Left lobe of liver (tissue), 2 donors: Measurements from ENCODE around the gene SLAMF7. TPM values are rescaled to one million over a fixed set of nuclear protein-coding genes. Genes with fewer than 3 reads are reported as not detected.

Experiments
- ATAC-seq: fragments of 200-7000 bp; cut with Tn5 transposase; one replicate; pipeline ENCODE4 v1.9.1; 2020; ENCODE audit warnings: mild to moderate bottlenecking, moderate library complexity
- DNase-seq: peaks from one replicate; pipeline ENCODE4 v3.0.0-alpha.2; 2020; ENCODE audit warnings: low spot score
- total RNA-seq: library from RNA; stranded (reverse); gene quantifications from one replicate; pipeline ENCODE4 v1.2.1, GENCODE V29; 2021
- donor health status: DM: no; HTN: no; CAD: no; lungs with moderate emphysema.
- donor health status: DM: no; HTN: yes; CAD: no.

SLAMF7 gene
- total RNA-seq, 1 donor from 2014 or later, result 0.68 TPM

- ATAC-seq (no peak), DNase-seq (no peak)
Measured at GRCh38 chr1:160744852-160745520, 5.9 kb downstream of the SLAMF7 start.

DNA sequence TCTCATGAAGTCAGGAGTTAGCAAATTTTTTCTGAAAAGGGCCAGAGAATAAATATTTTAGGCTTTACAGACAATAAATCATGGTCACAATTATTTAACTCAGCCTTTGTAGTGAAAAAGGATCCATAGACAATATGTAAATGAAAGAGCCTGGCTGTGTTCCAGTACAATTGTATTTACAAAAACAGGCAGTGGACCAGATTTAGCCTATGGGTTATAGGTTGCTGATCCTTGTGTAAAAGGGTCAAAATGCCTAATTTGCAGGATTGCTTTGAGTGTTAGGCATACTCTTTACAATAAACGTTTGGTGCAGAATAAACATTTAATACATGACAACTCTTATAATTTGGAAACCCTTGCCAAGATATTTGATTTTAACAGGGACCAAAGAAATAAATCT, 6.5 kb downstream of the SLAMF7 start:
- DNase-seq (no peak), ATAC-seq (no peak)

DNA sequence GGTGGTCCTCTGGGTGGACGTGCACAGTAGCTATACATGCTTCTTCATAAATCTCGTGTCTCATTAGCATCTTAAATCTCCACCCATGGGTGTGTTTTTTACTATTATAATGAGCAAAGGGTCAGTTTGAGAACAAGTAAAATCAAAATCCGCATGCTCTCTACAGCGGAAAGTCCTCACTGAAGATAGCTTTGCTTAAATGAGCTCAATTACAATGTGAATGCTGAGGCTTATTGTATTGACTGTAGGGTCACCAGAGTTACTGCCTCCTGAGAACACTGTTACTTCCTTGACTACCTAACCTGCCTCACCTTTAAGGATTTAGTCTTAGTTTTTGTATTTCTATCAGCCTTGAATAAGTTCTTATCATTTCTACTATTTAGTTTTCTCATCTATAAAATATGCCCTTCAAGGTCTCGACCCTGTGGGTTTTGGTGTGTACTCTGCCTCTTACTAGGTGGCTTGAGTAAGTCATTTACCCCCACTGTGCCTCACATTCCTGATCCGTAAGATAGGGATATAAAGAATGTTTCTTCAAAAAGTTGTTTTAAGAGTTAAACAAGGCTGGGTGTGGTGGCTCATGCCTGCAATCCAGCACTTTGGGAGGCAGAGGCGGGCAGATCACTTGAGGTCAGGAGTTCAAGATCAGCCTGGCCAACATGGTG, 7.9 kb downstream of the SLAMF7 start:
- DNase-seq (no peak), ATAC-seq (no peak)

DNA sequence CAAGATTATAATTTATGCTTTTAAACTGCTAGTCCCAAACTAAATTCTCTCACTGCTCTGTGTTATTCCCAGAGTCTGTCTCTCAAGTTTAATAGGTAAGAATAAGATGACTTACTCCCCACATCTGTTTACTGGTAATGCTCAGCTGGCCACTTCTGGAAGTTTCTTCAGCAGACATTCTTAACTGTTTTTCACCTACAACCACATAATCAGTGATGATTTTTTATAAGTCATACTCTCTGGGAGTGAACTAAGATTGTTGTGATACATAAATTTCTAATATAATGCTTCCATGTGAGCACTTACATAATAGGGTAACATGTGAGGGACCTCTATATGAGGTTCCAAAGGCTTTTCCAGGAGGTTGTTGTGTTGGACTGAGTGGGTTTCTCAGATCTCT, 8.7 kb downstream of the SLAMF7 start:
- no peak for DNase-seq
- no peak for ATAC-seq

GRCh38 chr1:160748181-160748877, 9.3 kb downstream of the SLAMF7 start:
- no peak for DNase-seq
- peak; percentile 43 for ATAC-seq

DNA sequence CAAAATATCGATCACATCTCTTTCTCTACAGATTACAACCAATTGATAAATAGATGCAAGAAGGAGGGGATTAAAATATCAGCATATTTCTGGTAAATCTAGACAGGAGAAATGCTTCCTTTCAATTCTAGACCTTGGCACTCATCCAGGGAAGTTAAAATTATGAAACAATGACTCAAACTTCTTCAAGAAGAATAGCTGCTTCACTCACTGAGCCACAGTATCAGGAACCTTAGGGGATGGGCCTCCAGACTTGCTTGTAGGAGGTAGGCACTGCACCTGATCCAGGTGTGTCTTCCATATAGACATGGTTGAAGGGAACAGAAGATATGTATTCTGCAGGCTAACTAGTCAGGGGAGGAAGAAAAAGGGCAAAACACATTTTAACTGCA, 9.8 kb downstream of the SLAMF7 start:
- DNase-seq (no peak), ATAC-seq (no peak)

DNA sequence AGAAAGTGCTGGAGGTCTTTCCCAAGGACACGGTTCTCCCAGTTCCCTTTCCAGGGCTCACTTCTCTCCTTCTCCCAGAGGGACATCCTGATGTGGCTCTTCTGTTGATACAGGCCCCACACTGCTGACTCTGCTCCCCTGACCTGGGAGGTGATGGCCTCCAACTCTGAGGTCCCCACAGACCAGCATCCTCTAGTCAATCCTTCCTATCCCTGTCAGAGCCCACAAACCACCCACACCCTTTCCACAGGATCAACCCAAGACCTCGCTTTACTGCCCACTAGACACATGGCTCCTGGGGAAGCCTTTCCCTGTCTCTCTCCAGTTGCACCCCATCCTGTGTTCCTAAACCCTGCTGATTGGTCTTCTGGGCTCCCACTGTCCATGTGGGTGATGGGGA, 11.6 kb downstream of the SLAMF7 start:
- DNase-seq (no peak), ATAC-seq (no peak)

- no peak for ATAC-seq
Measured at GRCh38 chr1:160752406-160752805, 13.4 kb downstream of the SLAMF7 start.

GRCh38 chr1:160752924-160753323, 13.9 kb downstream of the SLAMF7 start:
- DNase-seq, result no peak
- ATAC-seq, result no peak

More at GRCh38 chr1:160752406-160752805, 13.4 kb downstream of the SLAMF7 start:
- no peak for DNase-seq

- ATAC-seq, result no peak
Measured at GRCh38 chr1:160753594-160753993, 14.5 kb downstream of the SLAMF7 start.

DNA sequence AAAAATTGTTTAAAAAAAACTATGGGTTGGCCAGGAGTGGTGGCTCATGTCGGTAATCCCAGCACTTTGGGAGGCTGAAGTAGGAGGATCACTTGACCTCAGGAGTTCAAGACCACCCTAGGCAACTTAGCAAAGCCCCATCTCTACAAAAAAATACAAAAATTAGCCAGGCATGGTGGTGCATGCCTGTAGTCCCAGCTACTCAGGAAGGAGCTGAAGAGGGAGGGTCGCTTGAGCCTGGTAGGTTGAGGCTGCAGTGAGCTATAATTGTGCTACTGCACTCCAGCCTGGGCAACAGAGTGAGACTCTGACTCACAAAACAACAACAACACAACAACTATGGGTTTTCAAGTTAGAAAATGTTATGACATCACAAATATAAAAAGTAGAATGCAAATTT, 16.4 kb downstream of the SLAMF7 start:
- ATAC-seq, result no peak
- no peak for DNase-seq

More at GRCh38 chr1:160753594-160753993, 14.5 kb downstream of the SLAMF7 start:
- no peak for DNase-seq

GRCh38 chr1:160755911-160756848, 17.1 kb downstream of the SLAMF7 start:
- DNase-seq (no peak), ATAC-seq (no peak)

DNA sequence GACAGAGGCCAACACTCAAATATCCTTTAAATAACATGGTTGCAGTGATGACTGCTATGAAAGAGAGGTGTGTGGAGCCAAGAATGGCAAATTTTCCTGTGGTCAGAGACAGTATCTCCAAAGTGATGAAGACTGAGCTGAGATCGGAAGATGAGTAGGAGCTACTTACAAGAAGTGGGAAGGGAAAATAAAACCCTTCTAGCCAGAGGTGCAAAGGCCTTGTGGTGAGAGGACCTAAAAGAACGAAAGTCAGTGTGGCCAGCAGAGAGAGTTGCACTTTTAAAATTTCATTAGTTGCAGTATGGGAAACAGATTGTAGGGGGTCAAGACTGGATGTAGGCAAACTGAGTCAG, 17.8 kb downstream of the SLAMF7 start:
- ATAC-seq, result no peak
- no peak for DNase-seq

DNA sequence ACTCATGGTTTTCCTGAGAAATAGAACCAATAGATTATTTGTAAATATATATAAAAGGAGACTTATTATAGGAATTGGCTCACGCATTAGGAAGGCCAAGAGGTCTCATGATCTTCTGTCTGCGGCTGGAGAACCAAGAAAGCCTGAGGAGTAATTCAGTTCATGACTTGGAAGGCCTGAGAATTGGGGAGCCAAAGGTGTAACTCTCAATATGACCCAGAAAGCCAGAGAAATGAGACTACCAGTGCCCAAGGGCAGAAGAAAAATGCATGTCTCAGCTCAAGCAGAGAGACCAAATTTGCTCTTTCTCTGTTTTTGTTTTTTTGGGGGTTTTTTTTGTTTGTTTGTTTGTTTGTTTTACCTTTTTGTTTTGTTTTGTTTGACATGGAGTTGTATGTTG, 19.5 kb downstream of the SLAMF7 start:
- ATAC-seq, result no peak
- no peak for DNase-seq

- peak; percentile 67 for DNase-seq
- peak; percentile 98 for ATAC-seq
Measured at GRCh38 chr1:160759740-160760139, 20.7 kb downstream of the SLAMF7 start.

DNA sequence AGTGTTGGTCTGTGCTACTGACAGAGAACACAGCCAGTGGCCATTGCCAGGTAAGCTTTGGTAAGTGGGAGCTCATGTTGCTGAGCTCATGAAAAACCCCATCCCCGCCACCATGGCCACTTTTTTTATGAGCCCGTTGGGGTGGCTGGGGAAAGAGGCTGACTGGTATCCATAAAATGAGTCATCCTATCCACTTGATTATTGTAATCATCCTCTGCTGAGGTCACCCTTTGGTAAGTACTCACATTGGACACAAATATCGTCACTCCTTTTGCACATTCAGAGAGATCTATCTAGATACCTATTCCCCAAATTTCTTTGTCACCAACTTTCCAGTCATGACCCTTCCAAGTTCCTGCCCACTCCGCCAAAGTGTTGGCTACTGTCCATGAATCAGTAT, 22.0 kb downstream of the SLAMF7 start:
- no peak for DNase-seq
- no peak for ATAC-seq

DNA sequence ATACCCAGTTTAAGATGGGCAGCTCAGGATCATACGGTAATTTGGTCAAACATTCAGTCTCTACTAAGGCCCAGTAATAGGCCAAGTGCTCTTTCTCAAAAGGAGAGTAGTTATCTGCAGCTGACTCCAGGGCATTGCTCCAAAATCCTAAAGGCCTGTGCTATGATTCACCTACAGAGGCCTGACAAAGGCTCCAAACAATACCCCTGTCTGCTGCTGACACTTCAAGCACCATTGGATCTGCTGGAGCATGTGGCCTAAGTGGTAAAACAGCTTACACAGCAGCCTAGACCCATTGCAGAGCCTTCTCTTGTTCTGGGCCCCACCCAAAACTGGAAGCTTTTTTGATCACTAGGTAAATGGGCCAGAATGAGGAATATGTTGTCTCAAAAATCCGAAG, 22.8 kb downstream of the SLAMF7 start:
- no peak for ATAC-seq

DNA sequence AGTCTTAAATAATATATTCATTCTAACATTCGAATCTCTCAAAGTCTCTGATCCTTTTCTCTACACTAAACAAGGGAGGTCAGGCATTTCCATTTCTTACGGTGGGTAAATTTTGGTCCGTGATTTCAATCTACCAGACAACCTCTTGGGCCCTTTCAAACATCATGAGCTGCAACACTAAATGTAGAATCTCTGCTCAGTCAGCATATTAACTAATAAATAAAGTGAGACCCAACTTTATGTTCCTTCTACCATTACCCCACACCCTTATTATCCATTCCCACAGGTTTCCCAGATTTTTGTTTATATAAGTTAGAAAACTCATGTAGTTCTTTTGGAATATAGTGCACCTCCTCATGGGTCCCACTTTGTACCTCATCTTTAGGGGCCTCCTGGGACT, 24.9 kb downstream of the SLAMF7 start:
- DNase-seq, result no peak
- no peak for ATAC-seq

More for the DNA sequence above, 22.8 kb downstream of the SLAMF7 start:
- DNase-seq, result no peak

DNA sequence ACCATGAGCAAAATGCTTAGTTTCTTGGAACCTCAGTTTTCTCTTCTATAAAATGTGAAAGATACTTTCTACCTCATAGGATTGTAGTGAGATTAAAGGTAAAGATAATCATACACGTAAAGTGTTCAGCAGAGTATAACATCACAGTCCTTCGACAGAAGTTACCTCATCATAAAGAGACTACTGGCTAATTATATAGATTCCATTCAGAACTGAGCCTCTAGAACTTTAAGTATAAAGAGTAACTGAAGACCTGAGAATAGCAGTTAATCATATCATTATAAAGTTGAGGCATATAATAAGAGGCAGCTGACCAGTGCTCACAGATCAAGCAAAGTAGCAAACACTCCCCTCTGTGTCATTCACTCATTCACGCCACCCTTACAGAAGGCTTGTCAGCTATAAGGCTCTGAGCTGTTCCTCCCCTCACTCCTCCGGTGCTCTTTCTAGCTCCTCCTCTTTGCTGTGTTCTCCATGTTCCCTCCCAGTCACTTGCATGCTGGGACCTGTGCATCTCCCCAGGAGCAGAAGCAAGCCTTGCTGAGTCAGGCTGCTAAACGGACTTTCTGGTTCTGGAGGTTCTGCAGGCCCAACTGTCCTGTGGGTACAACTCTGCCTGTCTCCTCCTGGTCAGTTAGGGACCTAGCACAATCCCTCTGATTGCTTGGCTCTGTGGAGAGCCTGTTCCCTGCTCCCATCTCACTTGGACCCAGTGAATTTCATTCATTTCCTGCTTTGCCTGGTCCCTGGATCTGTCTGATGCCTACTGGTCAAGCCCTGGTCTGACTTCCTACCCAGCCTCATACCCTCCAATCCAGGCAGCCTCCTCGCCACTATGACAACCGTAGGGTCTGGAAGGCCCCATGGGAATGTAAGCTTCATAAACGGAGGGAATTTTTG, 28.6 kb downstream of the SLAMF7 start:
- DNase-seq (no peak), ATAC-seq (no peak)

DNA sequence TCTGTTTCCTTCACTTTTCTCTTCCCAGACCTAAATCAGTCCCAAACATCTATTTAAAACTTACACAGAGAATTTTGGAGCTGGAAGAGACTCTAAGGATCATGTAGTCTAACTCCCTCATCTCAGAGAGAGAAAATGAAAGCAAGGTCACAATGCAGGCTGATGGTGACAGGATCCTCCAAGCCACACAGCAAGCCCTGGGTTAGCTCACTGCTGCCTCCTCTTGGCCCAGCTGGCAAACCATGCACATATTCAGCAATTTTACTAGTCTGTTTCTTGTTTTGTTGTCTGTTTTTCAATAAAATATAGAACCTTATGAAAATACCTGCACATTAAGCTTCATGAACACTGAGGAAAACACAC, 29.2 kb downstream of the SLAMF7 start:
- DNase-seq (no peak), ATAC-seq (peak; percentile 83)
